MM.1S (cell line): ENCODE data around the gene MEAF6.

Source experiments
- DNase-seq: peaks from one replicate; pipeline ENCODE4 v3.0.0-alpha.2; 2015
- H2AFZ ChIP-seq: fragments of 300-600 bp; sonication (generic); 2 replicates; pipeline ENCODE4 v1.6.0; 2016; ENCODE audit warnings: antibody characterized with exemption, low read length
- H3F3A ChIP-seq: fragments of 300-600 bp; sonication (generic); 2 replicates; pipeline ENCODE4 v1.6.1; 2016; ENCODE audit warnings: mild to moderate bottlenecking, antibody characterized with exemption, low read length, moderate library complexity, mixed read lengths; ENCODE audit not compliant: insufficient read depth
- H3K27ac ChIP-seq: fragments of 300-600 bp; sonication (generic); 2 replicates; pipeline ENCODE4 v1.5.1; 2016; ENCODE audit warnings: mild to moderate bottlenecking, low read length
- H3K27me3 ChIP-seq: fragments of 300-600 bp; sonication (generic); replicated peaks from 2 replicates; pipeline ENCODE4 v1.6.0; 2016; ENCODE audit warnings: low read length; ENCODE audit not compliant: insufficient read depth
- H3K36me3 ChIP-seq: fragments of 300-600 bp; sonication (generic); replicated peaks from 2 replicates; pipeline ENCODE4 v1.6.1; 2016; ENCODE audit warnings: mild to moderate bottlenecking, low read length, mixed read lengths; ENCODE audit not compliant: insufficient read depth
- H3K4me1 ChIP-seq: fragments of 300-600 bp; sonication (generic); 2 replicates; pipeline ENCODE4 v1.6.1; 2016; ENCODE audit warnings: low read length, mixed read lengths
- H3K4me2 ChIP-seq: fragments of 300-600 bp; sonication (generic); 2 replicates; pipeline ENCODE4 v1.6.0; 2016; ENCODE audit warnings: low read depth, low read length
- H3K4me3 ChIP-seq: fragments of 300-600 bp; sonication (generic); 2 replicates; pipeline ENCODE4 v1.5.1; 2016; ENCODE audit warnings: low read length, mixed read lengths
- H3K79me2 ChIP-seq: fragments of 300-600 bp; sonication (generic); 2 replicates; pipeline ENCODE4 v1.6.1; 2016; ENCODE audit warnings: mixed run types, low read length, mixed read lengths
- H3K9ac ChIP-seq: fragments of 300-600 bp; sonication (generic); 2 replicates; pipeline ENCODE4 v1.6.1; 2016; ENCODE audit warnings: low read length, mixed read lengths
- H3K9me2 ChIP-seq: fragments of 300-600 bp; sonication (generic); replicated peaks from 2 replicates; pipeline ENCODE4 v1.6.1; 2016; ENCODE audit warnings: mild to moderate bottlenecking, low read length, mixed read lengths; ENCODE audit not compliant: insufficient read depth
- H3K9me3 ChIP-seq: fragments of 300-600 bp; sonication (generic); replicated peaks from 2 replicates; pipeline ENCODE4 v1.6.1; 2016; ENCODE audit warnings: mild to moderate bottlenecking, low read length, mixed read lengths; ENCODE audit not compliant: insufficient read depth
- H4K20me1 ChIP-seq: fragments of 300-600 bp; sonication (generic); 2 replicates; pipeline ENCODE4 v1.6.1; 2016; ENCODE audit warnings: mild to moderate bottlenecking, low read length, moderate library complexity, mixed read lengths; ENCODE audit not compliant: insufficient read depth
- CTCF ChIP-seq: fragments of 300-600 bp; sonication (generic); IDR thresholded peaks from 2 replicates; pipeline ENCODE4 v1.5.1; 2016; ENCODE audit warnings: antibody characterized with exemption, low read length, mixed read lengths
- EZH2 ChIP-seq: fragments of 300-600 bp; sonication (generic); optimal IDR thresholded peaks from 2 replicates; pipeline ENCODE3; 2017; ENCODE audit warnings: low read depth, mild to moderate bottlenecking, antibody characterized with exemption, low read length, mixed read lengths
- EZH2phosphoT487 ChIP-seq: fragments of 300-600 bp; sonication (generic); IDR thresholded peaks from 2 replicates; pipeline ENCODE4 v1.6.1; 2018; ENCODE audit warnings: antibody characterized with exemption, low read length

The MEAF6 gene

GRCh38 chr1:37480125-37480466 lies 34.5 kb downstream of the MEAF6 start:
- Histone ChIP-seq H3K27ac (peak overlapping the region; percentile 87; the same call in 1 of the 2 replicates), H3K9ac (peak overlapping the region; percentile 93; the same call in 1 of the 2 replicates), H3K79me2 (peaks cover 70% of the 10 kb centered on the region), H3K4me1 (peaks cover 19% of the 10 kb centered on the region), H2AFZ (no peak overlapping the region), H3K4me2 (peak overlapping the region; percentile 99; the same call in 1 of the 2 replicates), H3K4me3 (no peak overlapping the region), H3F3A (peaks cover 72% of the 10 kb centered on the region), H3K27me3 (no peaks in the 10 kb centered on the region), H3K9me3 (no peaks in the 10 kb centered on the region), H3K36me3 (peaks cover 21% of the 10 kb centered on the region), H4K20me1 (peaks cover 28% of the 10 kb centered on the region; the same call in 1 of the 2 replicates), H3K9me2 (no peaks in the 10 kb centered on the region)
- no peak for DNase-seq
- TF ChIP-seq EZH2phosphoT487 (no peak), CTCF (no peak), EZH2 (no peak)

DNA sequence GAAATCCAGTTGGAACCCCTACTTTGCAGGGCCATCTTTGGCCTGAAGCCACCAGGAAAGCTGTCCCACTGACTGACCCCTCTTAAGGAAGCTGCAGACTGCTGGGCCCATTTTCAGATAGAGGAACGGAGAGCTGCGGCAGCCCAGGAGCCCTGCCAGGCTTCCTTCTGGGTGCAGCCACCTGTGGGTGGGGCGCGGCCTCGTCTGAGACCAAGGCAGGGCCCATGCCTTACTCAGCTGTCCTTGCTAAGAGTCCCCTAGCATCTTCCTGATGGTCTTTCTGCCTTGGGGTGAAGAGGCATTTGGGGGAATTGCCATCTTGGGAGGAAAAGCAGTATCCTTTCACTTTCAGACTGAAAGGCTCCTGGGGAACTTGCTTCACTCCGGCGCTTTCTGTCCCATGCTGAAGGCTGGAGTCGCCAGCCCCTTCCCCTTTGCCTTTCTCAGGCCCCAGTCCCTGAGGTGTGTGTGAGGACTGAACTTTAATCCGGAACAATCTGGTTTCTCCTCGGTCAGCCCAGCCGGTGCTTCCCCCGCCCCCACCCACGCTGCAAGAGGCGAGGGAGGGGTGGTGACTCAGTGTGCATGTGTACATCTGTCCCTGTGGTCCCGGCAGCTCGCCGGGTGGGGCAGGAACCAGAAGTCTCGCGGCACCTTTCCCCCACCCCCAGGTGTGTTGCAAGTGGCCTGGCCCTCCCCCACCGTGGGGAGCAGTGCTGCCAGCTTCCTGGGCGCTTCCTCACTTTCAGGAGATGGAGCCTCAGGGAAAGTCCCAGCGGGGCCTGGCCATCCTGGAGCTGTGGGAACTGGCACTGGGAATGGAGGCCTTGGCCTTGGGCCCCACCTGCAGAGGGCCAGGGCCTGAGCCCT lies 35.1 kb downstream of the MEAF6 start:
- peaks cover 66% of the 10 kb centered on the region for H3F3A ChIP-seq
- H3K79me2 ChIP-seq, result peaks cover 76% of the 10 kb centered on the region
- peaks cover 19% of the 10 kb centered on the region for H3K4me1 ChIP-seq
- peak overlapping the region; percentile 93; the same call in 1 of the 2 replicates for H3K9ac ChIP-seq
- no peaks in the 10 kb centered on the region for H3K9me3 ChIP-seq
- H3K27ac ChIP-seq, result peak overlapping the region; percentile 87
- peaks cover 21% of the 10 kb centered on the region for H3K36me3 ChIP-seq
- peak; percentile 71 for DNase-seq
- no peaks in the 10 kb centered on the region for H3K9me2 ChIP-seq
- peak overlapping the region; percentile 99 for H3K4me2 ChIP-seq
- H3K27me3 ChIP-seq, result no peaks in the 10 kb centered on the region
- H4K20me1 ChIP-seq, result peaks cover 28% of the 10 kb centered on the region; the same call in 1 of the 2 replicates
- no peak for TF ChIP-seq EZH2phosphoT487
- no peak for TF ChIP-seq EZH2
- TF ChIP-seq CTCF, result no peak
- peak overlapping the region; percentile 99 for H3K4me3 ChIP-seq
- no peak overlapping the region for H2AFZ ChIP-seq

- Histone ChIP-seq H3K9me3 (no peaks in the 10 kb centered on the region), H3F3A (peaks cover 60% of the 10 kb centered on the region), H2AFZ (no peak overlapping the region), H3K9me2 (no peaks in the 10 kb centered on the region), H3K27me3 (no peaks in the 10 kb centered on the region), H3K4me3 (peak overlapping the region; percentile 99), H3K4me1 (peaks cover 19% of the 10 kb centered on the region), H3K36me3 (peaks cover 21% of the 10 kb centered on the region), H3K9ac (peak overlapping the region; percentile 93; the same call in 1 of the 2 replicates), H3K4me2 (peak overlapping the region; percentile 99), H4K20me1 (peaks cover 28% of the 10 kb centered on the region; the same call in 1 of the 2 replicates), H3K27ac (peak overlapping the region; percentile 87; the same call in 1 of the 2 replicates), H3K79me2 (peaks cover 78% of the 10 kb centered on the region)
- DNase-seq, result no peak
- TF ChIP-seq CTCF (no peak), EZH2phosphoT487 (no peak), EZH2 (no peak)
Measured at GRCh38 chr1:37478890-37479254, 35.7 kb downstream of the MEAF6 start.
